ENCODE measurements around the gene SNAI1.
"Not testable (repeated sequence)": the region's sequence is repeated elsewhere in the genome, so short reads cannot be mapped to it uniquely, and the experiment has no call there.

Gene SNAI1

GRCh38 chr20:50005471-50005981 lies 22.7 kb downstream of the SNAI1 start:
- Histone ChIP-seq H3K36me3 (ENCODE audit: low read depth) (no peaks in the 10 kb centered on the region), H3K27ac (ENCODE audit: poor library complexity, severe bottlenecking) (no peak overlapping the region), H3K9me3 (ENCODE audit: severe bottlenecking) (no peaks in the 10 kb centered on the region), H3K4me1 (ENCODE audit: insufficient read depth, poor library complexity, severe bottlenecking) (peaks cover 11% of the 10 kb centered on the region), H3K4me3 (ENCODE audit: severe bottlenecking) (no peak overlapping the region), H3K27me3 (ENCODE audit: insufficient read depth, poor library complexity, severe bottlenecking) (no peaks in the 10 kb centered on the region)
- no peak for DNase-seq (ENCODE audit: low spot score)
- ATAC-seq (ENCODE audit: low read depth) = no peak
- TF ChIP-seq CTCF (IDR thresholded peaks at IDR 0.05; ENCODE audit: poor library complexity, severe bottlenecking) = no peak

GRCh38 chr20:50007369-50007768 lies 24.6 kb downstream of the SNAI1 start:
- no peak overlapping the region for H3K4me3 ChIP-seq (ENCODE audit: severe bottlenecking)
- H3K9me3 ChIP-seq (ENCODE audit: severe bottlenecking) = no peaks in the 10 kb centered on the region
- H3K36me3 ChIP-seq (ENCODE audit: low read depth) = no peaks in the 10 kb centered on the region
- ATAC-seq (ENCODE audit: low read depth) = no peak
- no peaks in the 10 kb centered on the region for H3K27me3 ChIP-seq (ENCODE audit: insufficient read depth, poor library complexity, severe bottlenecking)
- DNase-seq (ENCODE audit: low spot score) = no peak
- H3K4me1 ChIP-seq (ENCODE audit: insufficient read depth, poor library complexity, severe bottlenecking) = peaks cover 11% of the 10 kb centered on the region
- no peak overlapping the region for H3K27ac ChIP-seq (ENCODE audit: poor library complexity, severe bottlenecking)
- TF ChIP-seq CTCF (IDR thresholded peaks at IDR 0.05; ENCODE audit: poor library complexity, severe bottlenecking) = no peak

GRCh38 chr20:50008007-50008406 lies 25.2 kb downstream of the SNAI1 start:
- Histone ChIP-seq H3K9me3 (ENCODE audit: severe bottlenecking) (no peaks in the 10 kb centered on the region), H3K4me3 (ENCODE audit: severe bottlenecking) (no peak overlapping the region), H3K36me3 (ENCODE audit: low read depth) (no peaks in the 10 kb centered on the region), H3K4me1 (ENCODE audit: insufficient read depth, poor library complexity, severe bottlenecking) (peaks cover 7% of the 10 kb centered on the region), H3K27ac (ENCODE audit: poor library complexity, severe bottlenecking) (no peak overlapping the region), H3K27me3 (ENCODE audit: insufficient read depth, poor library complexity, severe bottlenecking) (no peaks in the 10 kb centered on the region)
- DNase-seq (ENCODE audit: low spot score) (no peak), ATAC-seq (ENCODE audit: low read depth) (no peak)
- no peak for TF ChIP-seq CTCF (IDR thresholded peaks at IDR 0.05; ENCODE audit: poor library complexity, severe bottlenecking)

GRCh38 chr20:50009521-50010454 lies 27.0 kb downstream of the SNAI1 start:
- ATAC-seq (ENCODE audit: low read depth) (peak; percentile 50), DNase-seq (ENCODE audit: low spot score) (no peak)
- Histone ChIP-seq H3K4me1 (ENCODE audit: insufficient read depth, poor library complexity, severe bottlenecking) (no peaks in the 10 kb centered on the region), H3K4me3 (ENCODE audit: severe bottlenecking) (no peak overlapping the region), H3K36me3 (ENCODE audit: low read depth) (no peaks in the 10 kb centered on the region), H3K27me3 (ENCODE audit: insufficient read depth, poor library complexity, severe bottlenecking) (no peaks in the 10 kb centered on the region), H3K27ac (ENCODE audit: poor library complexity, severe bottlenecking) (no peak overlapping the region), H3K9me3 (ENCODE audit: severe bottlenecking) (no peaks in the 10 kb centered on the region)
- TF ChIP-seq CTCF (IDR thresholded peaks at IDR 0.05; ENCODE audit: poor library complexity, severe bottlenecking) = no peak

GRCh38 chr20:50011597-50011996 lies 28.8 kb downstream of the SNAI1 start:
- not testable (repeated sequence) for H3K4me1 ChIP-seq (ENCODE audit: insufficient read depth, poor library complexity, severe bottlenecking); H3K36me3 ChIP-seq (ENCODE audit: low read depth); H3K27ac ChIP-seq (ENCODE audit: poor library complexity, severe bottlenecking); DNase-seq (ENCODE audit: low spot score); H3K27me3 ChIP-seq (ENCODE audit: insufficient read depth, poor library complexity, severe bottlenecking); H3K4me3 ChIP-seq (ENCODE audit: severe bottlenecking); ATAC-seq (ENCODE audit: low read depth); H3K9me3 ChIP-seq (ENCODE audit: severe bottlenecking)
